AG09319 (cell line): Measurements from ENCODE around the gene PTPRJ.

Source experiments
- DNase-seq: peaks from one replicate; pipeline ENCODE4 v3.0.0-alpha.2; 2010; ENCODE audit warnings: low read depth; ENCODE audit errors: extremely low read depth
- CTCF ChIP-seq: IDR thresholded peaks from 2 replicates; pipeline ENCODE4 v1.5.1; 2011; ENCODE audit warnings: low read depth, mild to moderate bottlenecking, inconsistent platforms, low read length, moderate library complexity

Gene PTPRJ

GRCh38 chr11:48216510-48216909 is 236.2 kb downstream of the PTPRJ start, which contains the start of gene OR4B1:
OR4B1 (plus strand) TSS chr11:48216810; CDS start chr11:48216810, 0 bp downstream.
- DNase-seq = no peak
- TF ChIP-seq CTCF = no peak
